MV-4-11 (cell line): ENCODE data around the gene TOGARAM1.

Experiments
- DNase-seq: peaks from one replicate; lab custom pipeline; 2025; lab: John Stamatoyannopoulos, UW

Gene TOGARAM1

DNA sequence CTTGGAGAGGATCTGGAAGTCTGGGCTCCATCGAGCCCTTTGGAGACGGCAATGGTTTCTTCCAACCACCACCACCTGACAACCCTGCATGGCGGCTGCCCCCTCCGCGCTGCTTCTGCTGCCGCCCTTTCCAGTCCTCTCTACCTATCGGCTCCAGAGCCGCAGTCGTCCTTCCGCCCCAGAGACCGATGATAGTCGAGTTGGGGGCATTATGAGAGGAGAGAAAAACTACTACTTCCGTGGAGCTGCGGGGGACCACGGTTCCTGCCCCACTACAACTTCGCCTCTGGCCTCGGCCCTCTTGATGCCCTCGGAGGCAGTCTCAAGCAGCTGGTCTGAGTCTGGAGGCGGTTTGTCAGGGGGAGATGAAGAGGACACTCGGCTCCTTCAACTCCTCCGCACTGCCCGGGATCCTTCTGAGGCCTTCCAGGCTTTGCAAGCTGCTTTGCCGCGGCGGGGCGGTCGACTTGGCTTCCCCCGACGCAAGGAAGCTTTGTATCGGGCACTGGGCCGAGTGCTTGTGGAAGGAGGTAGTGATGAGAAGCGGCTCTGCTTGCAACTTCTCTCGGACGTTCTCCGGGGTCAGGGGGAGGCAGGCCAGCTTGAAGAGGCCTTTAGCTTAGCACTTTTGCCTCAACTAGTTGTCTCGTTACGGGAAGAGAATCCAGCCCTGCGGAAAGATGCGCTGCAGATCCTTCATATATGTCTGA, 499 bp downstream of the TOGARAM1 start:
- DNase-seq = peak; percentile 26

DNA sequence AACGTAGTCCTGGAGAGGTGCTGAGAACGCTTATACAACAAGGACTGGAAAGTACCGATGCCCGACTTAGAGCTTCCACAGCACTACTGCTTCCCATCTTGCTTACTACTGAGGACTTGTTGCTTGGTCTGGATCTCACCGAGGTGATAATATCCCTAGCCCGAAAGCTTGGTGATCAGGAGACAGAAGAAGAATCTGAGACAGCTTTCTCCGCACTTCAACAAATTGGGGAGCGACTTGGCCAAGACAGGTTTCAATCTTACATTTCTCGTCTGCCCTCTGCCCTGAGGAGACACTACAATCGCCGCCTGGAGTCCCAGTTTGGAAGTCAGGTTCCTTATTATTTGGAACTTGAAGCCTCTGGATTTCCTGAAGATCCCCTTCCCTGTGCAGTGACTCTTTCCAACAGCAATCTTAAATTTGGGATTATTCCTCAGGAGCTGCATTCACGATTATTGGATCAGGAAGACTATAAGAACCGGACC, 1.1 kb downstream of the TOGARAM1 start:
- no peak for DNase-seq

GRCh38 chr14:44963775-44964380, 1.9 kb downstream of the TOGARAM1 start:
- no peak for DNase-seq

DNA sequence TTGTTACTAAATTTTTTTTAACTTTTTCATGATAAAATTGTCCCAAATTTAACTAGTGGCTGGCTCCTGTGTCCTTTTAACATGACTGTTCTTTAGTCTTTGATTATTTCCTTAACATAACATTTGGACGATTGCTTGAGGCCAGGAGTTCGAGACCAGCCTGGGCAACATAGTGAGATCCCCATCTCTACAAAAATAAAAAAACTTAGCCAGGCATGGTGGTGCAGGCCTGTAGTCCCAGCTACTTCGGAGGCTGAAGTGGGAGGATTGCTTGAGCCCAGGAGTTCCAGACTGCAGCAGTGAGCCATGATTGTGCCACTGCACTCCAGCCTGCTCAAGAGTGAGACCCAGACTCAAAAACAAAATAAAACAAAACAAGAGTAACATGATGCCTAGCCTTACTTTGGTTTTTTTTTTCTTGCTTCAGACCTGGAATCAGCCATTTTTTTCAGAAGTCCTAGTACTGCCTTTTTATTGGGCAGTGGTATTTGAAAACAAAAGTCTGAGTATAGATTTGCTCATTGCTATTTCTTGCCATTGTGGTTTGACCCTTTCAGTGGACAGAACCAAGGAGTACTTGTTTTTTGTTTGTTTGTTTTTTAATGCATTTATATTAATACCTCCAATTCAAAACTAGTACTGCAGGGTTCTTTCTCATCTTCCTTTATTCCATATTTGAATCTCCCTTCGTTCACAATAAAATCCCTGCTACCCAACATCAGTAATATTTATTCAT, 4.8 kb downstream of the TOGARAM1 start:
- DNase-seq = no peak

DNA sequence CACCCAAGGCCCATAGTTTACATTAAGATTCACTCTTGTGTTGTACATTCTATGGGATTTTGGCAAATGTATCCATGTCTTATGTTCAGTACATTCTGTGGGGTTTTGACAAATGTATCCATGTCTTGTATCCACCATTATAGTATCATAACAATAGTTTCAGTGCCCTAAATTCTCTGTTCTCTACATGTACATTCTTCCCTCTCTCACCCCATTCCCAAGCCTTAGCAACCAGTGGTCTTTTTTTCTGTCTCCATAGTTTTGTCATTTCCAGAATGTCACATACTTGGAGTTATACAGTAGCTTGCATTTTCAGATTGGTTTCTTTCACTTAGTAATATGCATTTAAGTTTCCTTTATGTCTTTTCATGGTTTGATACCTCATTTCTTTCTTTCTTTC, 6.7 kb downstream of the TOGARAM1 start:
- DNase-seq = no peak

- no peak for DNase-seq
These were observed 8.9 kb downstream of the TOGARAM1 start for GRCh38 chr14:44970907-44971306.

- DNase-seq = no peak
These were observed 9.5 kb downstream of the TOGARAM1 start for GRCh38 chr14:44971459-44971858.

- no peak for DNase-seq
These were observed 17.3 kb downstream of the TOGARAM1 start for GRCh38 chr14:44979273-44979672.

- DNase-seq = no peak
These were observed 17.9 kb downstream of the TOGARAM1 start for GRCh38 chr14:44979740-44980356.

GRCh38 chr14:44981198-44981597, 19.2 kb downstream of the TOGARAM1 start:
- DNase-seq = no peak

- DNase-seq = no peak
These were observed 20.6 kb downstream of the TOGARAM1 start for GRCh38 chr14:44982594-44982993.

GRCh38 chr14:44988694-44989093, 26.7 kb downstream of the TOGARAM1 start:
- DNase-seq = no peak

DNA sequence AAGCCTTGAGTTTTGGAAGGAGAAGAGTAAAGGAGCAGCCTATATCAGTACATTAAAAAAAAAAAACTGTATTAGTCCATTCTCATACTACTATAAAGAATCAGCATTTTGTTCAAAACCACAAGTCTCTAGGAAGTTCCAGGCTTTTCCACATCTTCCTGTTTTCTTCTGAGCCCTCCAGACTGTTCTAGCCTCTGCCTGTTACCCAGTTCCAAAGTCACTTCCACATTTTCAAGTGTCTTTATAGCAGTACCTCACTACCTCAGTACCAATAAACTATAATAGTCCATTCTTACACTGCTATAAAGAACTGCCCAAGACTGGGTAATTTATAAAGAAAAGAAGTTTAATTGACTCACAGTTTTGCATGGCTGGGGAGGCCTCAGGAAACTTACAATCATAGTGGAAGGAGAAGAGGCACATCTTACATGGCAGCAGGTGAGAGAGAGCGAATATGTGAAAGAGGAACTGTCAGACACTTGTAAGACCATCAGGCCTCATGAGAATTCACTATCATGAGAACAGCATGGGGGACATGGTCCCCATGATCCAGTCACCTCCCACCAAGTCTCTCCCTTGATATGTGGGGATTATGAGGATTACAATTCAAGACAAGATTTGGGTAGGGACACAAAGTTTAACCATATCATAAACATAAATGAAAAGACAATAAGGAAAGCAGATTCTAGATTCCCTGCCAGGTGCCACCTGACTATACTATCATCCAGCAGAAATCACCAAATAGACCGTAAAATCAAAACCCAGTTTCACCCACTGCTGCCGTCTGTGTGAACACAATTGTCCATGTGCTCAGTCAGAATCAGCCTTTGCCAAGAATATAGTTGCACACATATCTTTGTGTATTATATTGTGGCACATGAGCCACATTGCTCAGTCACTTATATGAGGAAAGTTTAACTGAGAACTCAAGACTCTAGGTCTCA, 27.8 kb downstream of the TOGARAM1 start:
- DNase-seq = peak; percentile 36

DNA sequence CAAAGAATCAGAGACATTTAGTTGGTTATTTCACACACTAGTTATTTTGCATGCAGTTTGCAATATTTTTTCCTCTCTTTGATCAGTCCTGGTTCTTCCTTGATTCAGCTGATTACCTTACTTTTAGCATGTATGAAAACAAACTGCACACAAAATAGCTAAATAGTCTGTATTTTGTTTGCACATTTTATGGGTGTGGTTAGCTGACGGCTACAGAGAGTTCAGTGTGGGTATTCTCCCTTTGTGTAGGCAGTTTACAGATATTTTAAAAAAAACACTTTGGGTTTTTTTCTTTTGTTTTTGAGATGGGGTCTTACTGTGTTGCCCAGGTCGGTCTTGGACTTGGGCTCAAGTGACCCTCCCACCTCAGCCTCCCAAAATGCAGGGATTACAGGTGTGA, 28.5 kb downstream of the TOGARAM1 start:
- no peak for DNase-seq

GRCh38 chr14:44995196-44995595, 33.2 kb downstream of the TOGARAM1 start:
- no peak for DNase-seq

DNA sequence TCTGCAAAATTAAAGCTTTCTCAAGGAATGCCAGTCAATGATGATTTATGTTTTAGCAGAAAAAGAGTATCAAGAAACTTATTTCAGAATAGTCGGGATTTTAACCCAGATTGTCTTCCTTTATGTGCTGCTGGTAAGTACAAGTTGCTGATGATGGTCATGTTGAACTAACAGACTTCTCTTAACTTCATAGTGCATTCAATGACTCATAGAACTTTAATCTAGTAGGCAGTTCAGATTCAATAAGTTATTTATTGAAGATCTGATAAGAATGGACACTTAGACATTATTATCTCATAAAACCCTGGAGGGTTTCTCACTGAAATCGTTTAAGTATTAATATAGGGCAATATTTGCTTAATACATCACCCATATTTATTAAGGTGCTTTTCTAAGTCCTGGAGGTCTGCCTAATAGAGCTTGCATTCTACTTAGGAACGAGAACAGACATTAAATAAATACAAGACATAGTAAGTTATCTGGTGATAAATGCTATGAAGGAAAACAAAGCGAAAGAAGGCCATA, 33.8 kb downstream of the TOGARAM1 start:
- no peak for DNase-seq

DNA sequence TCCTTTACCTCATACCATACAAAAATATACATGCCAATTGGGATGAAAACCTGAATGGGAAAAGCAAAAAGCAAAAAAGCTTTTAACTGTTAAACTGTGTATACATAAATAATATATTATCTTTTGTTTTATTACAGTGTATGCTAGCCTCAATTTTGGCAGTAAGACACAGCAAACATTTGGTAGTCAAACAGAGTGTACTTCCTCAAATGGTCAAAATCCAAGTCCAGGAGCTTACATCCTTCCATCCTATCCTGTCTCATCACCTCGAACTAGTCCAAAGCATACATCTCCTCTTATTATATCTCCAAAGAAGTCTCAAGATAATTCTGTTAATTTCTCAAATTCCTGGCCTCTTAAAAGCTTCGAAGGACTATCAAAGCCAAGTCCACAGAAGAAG, 41.9 kb downstream of the TOGARAM1 start:
- DNase-seq = no peak

GRCh38 chr14:45015133-45015532, 53.1 kb downstream of the TOGARAM1 start:
- DNase-seq = no peak

- DNase-seq = no peak
These were observed 66.2 kb downstream of the TOGARAM1 start for GRCh38 chr14:45028107-45028626.

DNA sequence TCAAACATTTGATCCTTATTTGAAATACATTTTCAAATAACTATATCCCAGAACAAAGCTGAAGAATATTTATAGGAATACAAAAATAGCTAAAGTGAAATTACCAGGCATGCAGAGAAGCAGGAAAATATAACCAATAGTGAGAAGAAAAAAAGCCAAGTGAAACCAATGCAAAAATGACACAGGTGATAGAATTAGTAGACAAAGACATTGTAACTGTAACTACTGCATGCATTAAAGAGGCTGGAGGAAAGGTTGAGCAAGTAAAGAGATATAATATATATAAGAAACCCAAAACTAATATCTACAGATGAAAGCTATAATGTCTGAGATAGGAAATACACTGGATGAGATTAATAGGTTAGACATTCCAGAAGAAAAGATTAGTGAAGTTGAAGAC, 72.7 kb downstream of the TOGARAM1 start:
- no peak for DNase-seq

GRCh38 chr14:45038256-45038655, 76.3 kb downstream of the TOGARAM1 start:
- DNase-seq = no peak
